Jurkat, Clone E6-1 (cell line): Measurements from ENCODE around the gene SRMS. TPM values are rescaled to one million over a fixed set of nuclear protein-coding genes. Genes with fewer than 3 reads are reported as not detected.

ENCODE experiments used
- DNase-seq: peaks from one replicate; pipeline ENCODE4 v3.0.0-alpha.2; 2011; ENCODE audit warnings: low read depth, low spot score
- H3K4me3 ChIP-seq: 2 replicates; pipeline ENCODE4 v1.5.1; 2011; ENCODE audit warnings: mild to moderate bottlenecking, low read length, control low read depth, moderate library complexity
- polyA plus RNA-seq: library from polyadenylated mRNA; unstranded; fragments of >200 nt; gene quantifications from one replicate; pipeline ENCODE4 v1.2.1, GENCODE V29; 2012; ENCODE audit warnings: missing spikeins; ENCODE audit not compliant: insufficient read length, insufficient read depth

The SRMS gene, protein sequence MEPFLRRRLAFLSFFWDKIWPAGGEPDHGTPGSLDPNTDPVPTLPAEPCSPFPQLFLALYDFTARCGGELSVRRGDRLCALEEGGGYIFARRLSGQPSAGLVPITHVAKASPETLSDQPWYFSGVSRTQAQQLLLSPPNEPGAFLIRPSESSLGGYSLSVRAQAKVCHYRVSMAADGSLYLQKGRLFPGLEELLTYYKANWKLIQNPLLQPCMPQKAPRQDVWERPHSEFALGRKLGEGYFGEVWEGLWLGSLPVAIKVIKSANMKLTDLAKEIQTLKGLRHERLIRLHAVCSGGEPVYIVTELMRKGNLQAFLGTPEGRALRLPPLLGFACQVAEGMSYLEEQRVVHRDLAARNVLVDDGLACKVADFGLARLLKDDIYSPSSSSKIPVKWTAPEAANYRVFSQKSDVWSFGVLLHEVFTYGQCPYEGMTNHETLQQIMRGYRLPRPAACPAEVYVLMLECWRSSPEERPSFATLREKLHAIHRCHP
- polyA plus RNA-seq: not detected

DNA sequence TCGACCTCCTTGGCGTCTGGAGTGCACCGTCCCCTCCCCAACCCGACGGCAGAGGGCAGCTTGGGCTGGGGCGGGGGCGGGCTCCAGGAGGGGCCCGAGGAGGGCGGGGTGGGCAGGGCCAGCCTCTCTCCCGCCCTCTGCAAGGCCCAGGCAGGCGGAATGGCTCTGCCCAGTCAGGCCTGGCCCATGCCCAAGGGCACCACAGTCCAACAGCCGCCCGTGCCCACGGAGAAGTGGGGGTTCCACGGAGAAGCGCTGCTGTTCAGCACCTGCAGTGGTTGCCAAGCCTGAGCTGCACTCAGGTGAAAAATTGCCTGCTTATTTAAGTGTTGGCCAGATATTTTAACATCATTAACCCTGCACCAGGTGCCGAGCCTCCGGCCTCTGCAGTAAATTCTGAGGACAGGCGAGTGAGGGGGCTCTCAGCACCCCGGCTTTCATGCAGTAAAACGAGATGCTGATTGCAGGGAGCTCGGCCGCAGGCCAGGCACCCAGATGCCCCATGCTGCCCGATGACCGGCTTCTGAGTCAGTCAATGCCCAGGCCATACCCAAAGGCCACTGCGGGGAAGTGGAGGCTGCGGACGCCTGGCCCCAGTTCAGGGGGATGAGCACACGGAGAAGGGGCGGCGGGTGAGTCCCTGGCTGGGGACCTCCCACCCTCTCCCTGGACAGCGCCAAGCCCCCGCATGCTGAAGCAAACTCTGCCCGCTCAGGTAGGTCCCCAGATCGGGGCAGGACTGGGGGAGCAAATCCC is at the start of gene SRMS:
TSS of gene SRMS (minus strand) at position 25 of the 756 bp plus-strand sequence. CDS start 286 bp downstream, outside the sequence.
- no peak within 1 kb of the TSS for H3K4me3 ChIP-seq
- DNase-seq: no peak

DNA sequence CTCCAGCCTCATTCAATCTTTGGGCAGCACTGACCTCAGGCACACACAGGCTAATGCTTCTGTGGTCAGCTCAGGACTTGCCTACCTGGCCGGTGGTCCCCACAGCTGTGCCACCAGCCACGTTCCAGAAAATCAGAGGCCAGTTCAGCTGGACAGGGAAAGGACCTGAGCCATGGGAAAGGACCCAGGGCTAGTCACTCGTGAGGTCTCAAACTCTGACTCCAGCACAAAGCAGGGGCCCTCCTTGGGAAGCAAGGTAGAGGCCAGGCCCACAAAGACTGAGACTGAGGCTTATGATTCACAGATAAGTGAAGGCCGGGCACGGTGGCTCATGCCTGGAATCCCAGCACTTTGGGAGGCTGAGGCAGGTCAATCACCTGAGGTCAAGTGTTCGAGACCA is 48.9 kb upstream of the SRMS start:
- no peak for DNase-seq
- H3K4me3 ChIP-seq: no peak overlapping the region

DNA sequence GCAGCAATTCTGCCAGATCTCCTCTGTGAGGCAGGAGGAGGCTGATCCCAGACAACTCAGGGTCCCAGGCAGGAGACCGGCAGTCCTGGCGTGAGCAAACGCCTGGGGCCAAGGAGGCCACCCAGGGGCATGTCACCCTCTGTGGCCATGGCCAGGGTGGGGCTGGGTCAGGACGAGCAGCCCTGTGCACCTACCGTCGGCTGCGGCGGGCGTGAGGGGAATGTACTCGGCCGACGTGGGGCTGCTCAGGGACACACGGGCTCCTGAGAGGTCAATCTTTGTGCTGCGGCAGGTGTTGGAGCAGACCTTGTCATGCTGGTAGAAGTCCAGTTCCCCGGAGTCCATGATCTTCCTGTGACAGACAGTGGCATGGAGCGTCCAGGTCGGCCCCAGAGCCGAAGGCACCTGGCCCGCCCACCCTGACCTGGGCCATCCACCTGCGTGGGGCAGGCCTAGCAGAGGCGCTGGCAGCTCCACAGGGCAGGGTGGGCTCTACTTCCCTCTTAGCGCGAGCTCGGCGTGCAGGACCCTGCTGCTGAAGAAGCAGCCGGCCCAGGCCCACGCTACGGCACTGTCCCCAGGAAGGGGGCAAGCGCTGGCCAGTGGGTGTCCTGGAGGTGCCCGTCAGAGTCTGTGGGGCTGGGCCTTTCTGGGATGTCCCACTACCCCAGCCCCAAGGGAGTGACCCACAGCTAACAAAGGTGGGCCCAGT is 48.0 kb upstream of the SRMS start:
- no peak overlapping the region for H3K4me3 ChIP-seq
- no peak for DNase-seq

DNA sequence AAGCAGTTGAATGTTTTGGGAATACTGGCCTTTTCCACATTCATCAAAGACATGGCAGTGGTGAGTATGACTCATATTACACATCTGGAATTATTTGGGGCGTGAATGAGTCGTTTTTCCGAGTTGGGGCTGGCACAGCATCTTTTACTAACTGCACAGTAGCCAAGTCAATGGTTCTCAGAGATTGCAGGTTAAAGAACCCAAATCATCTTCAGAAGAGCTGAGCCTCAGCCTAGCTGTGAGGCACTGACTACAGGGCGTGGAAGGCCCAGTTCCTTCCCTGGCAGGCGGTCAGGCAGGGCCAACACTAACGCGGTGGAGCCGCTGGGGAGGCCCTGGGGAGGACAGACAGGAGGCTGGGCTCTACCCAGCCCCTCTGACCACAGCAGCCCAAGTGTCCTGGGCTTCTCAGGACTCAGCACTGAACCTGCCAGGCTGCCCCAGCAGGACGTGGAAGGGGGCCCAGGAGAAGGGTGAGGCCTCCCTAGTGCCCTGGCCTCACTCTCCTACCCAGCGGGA is 46.6 kb upstream of the SRMS start:
- DNase-seq: no peak
- H3K4me3 ChIP-seq: no peak overlapping the region

DNA sequence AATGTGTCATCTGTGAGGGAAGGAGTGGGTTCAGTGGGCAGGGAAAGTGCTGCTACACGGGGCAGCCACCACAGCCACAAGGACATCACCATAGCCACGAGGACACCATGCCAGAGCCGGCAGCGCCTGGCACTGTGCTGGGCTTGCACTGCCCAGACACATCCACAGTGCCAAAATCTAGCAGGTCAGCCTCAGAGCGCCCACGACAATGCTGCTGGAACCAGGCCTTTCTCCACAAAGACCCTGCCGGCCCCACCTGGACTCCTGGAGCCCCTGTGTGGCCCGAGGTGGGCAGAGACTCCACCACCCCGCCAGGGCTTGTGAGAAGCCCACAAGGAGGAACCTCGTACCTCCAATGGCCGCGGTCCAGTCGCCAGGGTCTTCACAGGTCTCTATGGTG is 45.1 kb upstream of the SRMS start:
- H3K4me3 ChIP-seq: no peak overlapping the region
- DNase-seq: no peak

DNA sequence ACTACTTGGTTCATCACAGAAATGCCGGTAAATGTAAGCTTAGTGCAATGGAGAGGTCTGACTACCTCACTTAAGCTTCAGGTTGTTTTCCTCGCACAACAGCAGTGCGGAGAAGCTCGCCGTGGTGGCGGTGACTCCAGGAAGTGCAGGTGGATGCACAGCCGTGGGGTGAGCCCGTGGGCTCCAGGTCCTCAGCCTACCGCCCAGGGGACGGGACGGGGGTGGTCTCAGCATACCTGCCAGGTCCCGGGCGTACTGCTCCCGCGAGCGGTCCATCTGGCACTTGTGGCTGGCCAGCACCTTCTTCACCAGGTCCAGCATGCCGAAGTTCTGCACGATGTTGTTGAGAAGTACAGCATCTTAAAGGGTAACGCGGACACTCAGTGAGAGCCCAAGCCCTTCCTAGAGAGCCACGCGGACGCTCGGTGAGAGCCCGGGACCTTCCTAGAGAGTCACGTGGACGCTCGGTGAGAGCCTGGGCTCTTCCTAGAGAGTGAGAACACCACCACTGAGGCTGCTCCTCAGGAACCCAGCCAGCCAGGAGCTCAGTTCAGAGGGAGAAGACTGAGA is 44.3 kb upstream of the SRMS start:
- no peak overlapping the region for H3K4me3 ChIP-seq
- DNase-seq: no peak

DNA sequence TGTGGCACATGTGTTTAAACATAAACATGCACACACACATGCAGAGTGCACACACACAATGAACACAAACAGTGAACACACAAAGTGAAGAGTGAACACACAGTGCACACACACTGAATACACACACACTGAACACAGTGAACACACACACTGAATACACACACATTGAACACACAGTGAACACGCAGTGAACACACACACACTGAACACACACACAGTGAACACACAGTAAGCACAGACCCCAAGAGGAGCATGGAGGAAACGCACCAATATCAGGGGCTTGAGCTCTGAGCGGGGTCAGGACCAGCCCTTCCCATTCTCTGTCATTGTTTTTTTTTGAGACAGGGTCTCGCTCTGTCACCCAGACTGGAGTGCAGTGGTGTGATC is 43.6 kb upstream of the SRMS start:
- no peak overlapping the region for H3K4me3 ChIP-seq
- no peak for DNase-seq

DNA sequence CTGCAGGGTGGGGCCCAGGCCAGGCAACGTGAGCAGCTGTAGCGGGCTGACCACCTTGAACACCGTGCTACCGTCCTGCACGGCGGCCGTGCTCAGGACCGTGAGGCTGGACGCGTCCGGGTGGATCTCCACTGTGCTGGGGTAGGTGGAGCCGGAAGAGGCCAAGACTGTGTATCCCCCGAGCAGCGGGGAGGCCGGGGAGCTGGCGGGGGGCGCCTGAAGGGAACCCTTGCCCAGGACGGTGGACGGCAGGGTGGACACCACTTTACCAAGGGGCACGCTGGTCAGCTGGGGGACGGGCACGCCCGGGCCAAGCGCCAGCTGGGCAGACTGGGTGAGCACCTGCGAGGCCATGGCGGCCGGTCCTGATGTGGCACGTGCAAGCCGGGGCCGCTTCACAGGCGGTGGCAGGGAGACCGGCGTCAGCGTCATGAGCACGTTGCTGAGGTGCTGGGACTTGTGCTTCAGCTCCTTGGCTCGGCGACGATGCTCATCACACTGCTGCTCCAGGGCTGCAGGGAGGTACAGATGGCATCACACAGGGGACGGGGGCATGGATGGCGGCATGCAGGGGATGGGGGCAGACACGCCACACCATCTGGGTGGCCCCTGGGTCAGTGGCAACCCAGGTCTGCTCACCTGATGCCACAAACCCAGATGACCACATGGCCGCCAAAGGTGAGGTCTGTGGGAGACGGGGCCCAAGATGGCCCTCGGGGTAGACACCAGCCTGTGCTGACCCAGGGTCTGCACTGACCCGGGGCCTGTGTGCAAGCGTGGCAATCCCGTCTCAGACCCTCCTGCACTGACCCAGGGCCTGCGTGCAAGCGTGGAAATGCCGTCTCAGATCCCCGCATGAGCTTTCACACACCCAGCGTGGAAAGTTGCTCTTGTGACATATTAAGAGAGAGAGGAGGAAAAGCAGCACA is 42.9 kb upstream of the SRMS start:
- H3K4me3 ChIP-seq: no peak overlapping the region
- no peak for DNase-seq

DNA sequence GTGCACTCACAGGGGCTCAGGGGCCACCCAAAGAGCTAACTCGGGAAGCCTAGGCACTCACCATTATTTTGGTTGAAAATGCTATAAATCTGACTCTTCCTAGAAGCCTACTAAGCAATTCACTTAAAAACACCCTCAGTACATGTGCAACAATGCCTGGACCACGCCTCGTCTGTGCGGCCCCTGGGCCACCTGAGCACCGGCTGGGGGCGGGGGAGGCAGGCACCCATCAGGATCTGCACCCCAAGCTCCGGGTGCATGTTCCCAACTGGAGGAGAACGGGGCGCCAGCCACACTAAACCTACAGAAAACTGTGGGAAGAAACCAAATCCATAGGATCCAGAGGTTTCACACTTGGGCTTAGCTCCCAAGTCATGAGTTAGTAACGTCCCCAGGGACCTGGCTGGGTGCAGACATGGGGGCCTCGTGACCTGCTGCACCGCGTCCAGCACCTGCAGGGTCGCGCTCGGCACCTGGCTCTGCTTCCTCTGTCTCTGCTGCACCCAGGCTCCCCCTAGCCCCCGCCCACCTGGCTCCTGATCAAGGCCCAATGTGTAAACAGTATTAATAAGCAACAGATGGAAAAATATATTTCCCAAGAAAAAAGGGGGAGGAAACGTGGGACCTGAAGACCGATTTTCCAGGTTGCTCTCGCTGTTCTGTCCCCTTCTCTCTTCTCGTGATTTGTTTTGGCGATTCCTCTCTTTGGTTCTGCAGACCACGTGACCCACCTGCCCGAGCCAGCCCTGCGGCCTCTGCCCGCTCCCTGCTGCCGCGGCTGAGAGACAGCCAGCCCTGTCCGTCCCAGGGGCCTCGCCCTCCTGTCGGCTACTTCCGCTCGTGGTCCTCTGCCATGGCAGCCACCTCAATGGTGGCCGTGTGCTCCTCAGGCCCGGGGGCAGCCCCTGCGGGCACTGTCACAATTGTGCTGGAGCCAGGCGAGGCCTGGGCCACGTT is 42.0 kb upstream of the SRMS start:
- no peak for DNase-seq
- no peak overlapping the region for H3K4me3 ChIP-seq

DNA sequence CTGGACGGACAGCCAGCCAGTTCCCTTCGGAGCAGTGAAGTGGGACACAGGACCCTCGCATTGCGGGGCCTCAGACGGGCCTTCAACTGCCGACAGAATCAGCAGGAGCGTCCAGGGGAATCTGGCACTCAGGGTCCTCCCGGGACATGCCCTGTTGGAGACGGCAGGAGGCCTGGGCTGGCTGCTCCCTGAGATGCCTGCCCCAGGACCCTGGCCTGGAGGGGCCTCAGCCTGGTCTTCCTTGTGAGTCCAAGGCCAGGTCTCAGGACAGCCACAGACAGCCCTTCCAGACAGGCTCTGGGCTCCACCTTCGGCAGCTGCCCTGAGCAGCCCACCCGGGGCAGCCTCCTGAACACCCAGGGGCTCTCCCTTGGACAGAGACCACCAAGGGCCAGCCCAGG is 41.1 kb upstream of the SRMS start:
- no peak overlapping the region for H3K4me3 ChIP-seq
- no peak for DNase-seq

DNA sequence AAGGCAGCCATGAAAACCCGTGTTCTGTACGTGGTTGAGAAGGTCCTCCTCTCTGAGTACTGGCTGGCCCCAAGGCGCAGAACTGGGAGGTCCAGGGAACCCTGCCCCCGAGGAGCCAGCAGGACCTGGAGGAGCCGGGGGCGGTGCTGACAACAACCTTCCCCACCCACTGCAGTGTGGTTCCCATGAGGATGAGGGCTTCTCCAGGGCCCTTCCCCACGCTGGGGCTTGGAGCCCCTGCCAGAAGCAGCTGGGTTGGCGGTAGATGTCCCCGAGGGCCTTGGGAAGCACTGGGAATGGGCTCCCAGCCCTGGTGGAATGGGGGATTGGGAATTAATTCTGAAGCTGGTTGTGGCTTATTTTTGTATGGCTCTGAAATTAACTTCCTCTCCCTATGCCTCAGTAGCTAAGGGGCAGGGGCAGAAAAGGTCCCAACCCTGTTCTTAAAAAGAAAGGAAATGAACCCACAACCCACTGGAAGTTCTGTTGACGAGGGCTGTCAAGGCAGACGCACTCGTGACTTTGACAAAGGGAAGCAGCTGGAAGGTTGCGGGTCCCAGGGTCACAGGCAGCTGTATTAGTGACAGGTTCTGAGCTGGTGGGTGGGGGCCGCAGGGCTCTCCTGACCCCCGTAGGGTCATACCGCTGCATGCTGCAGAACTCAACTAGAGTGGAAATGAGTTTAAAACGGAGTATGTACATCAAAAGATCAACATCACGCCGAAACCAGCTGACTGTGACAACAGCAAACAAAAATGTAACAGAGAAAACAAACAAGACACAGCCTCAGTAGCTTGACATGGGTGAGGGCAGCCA is 40.4 kb upstream of the SRMS start:
- no peak overlapping the region for H3K4me3 ChIP-seq
- DNase-seq: peak; percentile 20

DNA sequence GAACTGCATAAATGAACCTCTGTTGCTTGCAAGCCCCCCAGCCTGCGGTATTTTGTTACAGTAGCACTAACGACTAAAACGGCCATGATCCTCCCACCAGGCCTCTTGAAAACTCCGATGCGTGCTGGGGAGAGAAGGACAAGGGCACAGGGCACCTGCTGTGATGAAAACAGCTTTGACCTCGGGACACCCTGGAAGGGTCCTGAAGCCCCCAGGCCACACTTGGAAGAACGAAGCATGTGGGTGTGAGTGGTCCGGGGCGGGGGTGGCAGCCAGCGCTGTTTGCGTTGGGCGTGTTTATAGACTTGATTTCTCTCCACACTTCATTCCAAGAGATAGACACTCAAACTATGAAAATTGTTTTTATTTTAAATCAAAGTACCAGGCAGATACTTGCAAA is 39.7 kb upstream of the SRMS start:
- H3K4me3 ChIP-seq: no peak overlapping the region
- DNase-seq: no peak

DNA sequence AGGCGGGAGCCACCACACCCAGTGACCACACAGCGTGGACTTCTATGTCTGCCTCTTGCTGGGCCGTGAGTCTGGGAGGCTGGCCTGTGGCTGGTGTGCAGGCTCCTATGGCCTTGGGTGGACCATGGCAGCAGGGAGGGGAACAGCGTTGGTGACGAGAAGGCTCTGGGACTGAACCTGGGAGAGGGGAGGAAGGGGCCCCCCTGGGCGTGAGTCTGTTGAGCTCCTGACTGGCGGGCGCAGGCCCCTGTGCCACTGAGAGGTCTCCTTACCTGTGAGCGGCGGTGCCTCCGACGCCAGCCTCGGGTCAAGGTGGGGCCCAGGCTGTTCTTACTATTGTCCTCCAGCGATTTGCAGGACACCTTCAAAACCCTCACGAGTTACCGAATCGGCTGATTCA is 39.2 kb upstream of the SRMS start:
- no peak overlapping the region for H3K4me3 ChIP-seq
- no peak for DNase-seq

DNA sequence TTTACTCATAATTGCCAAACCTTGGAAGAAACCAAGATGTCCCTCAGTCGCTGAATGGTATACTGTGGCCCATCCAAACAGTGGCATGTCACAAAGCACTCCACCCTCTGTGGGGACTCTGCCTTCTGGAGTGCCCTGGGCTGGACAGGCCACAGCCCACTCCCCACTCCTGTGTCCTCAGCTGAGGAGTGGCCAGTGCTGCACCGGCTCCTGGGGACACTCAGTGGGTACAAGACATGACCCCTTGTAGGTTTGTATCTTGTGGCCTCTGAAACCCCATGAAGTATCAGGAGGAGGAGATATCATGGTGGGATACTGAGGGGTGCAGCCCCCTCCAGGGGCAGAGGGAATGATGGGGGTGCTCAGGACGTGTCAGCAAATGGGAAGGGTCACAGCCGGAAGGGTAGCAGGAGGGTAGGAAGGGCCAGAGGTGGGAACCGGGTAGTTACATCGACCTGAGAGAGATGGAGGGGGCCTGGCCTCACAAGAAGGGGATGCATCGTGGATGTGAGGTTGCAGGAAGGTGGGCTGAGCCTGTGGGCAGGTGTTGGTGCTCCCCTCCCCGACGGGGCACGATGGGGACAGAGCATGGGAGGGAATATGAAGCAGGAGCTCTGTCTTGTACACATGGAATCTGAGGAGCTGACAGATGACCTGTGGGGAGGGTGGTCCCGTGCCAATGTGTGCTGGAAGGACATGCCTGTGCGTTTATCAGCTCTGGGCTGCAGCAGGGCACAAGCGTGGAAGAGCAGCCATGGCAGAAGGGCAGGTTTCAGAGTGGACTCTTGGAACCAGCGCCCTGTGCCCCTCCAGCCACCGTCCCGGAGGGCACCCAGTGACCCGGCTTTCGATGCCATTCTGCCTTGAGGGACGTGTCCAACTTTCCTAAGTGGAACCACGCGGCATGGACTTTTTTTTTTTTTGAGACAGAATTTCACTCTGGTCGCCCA is 38.3 kb upstream of the SRMS start:
- no peak for DNase-seq
- no peak overlapping the region for H3K4me3 ChIP-seq

DNA sequence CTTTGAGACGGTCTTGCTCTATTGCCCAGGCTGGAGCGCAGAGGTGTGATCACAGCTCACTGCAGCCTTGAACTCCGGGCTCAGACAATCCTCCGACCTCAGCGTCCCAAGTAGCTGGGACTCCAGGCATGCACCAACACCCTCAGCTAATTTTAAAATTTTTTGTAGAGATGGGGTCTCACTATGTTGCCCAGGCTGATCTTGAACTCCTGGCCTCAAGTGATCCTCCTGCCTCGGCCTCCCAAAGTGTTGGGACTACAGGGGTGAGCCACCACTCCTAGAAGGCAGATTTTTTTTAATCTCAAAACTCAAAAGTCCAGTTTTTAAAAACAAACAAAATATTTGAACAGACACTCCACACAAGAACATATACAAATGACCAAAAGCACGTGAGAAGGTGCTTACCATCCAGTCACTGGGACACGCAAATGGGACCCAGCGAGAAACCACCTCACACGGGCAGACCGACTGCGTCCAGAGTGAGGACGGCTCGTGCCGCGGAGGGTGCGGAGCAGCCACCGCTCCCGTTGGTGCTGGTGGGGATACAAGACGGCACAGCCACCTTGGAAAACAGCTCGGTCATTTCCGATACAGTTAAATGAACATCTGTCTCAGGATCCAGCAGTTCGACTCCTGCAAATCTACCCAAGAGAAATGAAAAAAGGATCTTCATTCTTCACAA is 35.0 kb upstream of the SRMS start:
- no peak for DNase-seq
- no peak overlapping the region for H3K4me3 ChIP-seq
